Gastrocnemius medialis (tissue), 4 donors: ENCODE data around the gene TTC17. TPM values are rescaled to one million over a fixed set of nuclear protein-coding genes. Genes with fewer than 3 reads are reported as not detected.

Source experiments
- ATAC-seq, 2 donors: fragments of 150-250 bp; one replicate each; pipeline ENCODE4 v1.9.1; 2016
- DNase-seq, 2 donors: peaks; one replicate each; pipeline ENCODE4 v3.0.0-alpha.2; 2019
- H3K27ac ChIP-seq, 4 donors: fragments of 200-600 bp; sonication (generic); 1 replicate in 1 of 4; 2 replicates in 3 of 4; pipeline ENCODE4 v1.5.1; 2016 to 2018; ENCODE audit warnings: mild to moderate bottlenecking in 2 of 4, moderate library complexity in 1 of 4
- H3K27me3 ChIP-seq, 3 donors: fragments of 200-600 bp; sonication (generic) in 2 of 3; 1 replicate in 1 of 3; 2 replicates in 2 of 3; pipeline versions ENCODE4 v1.5.1 to v1.6.0; 2016 to 2019; ENCODE audit warnings: mild to moderate bottlenecking in 1 of 3, moderate library complexity in 1 of 3
- H3K36me3 ChIP-seq, 2 donors: fragments of 200-600 bp; sonication (generic) in 1 of 2; one replicate each; pipeline ENCODE4 v1.5.1; 2017 to 2018
- H3K4me1 ChIP-seq, 2 donors: fragments of 200-600 bp; sonication (generic) in 1 of 2; one replicate each; pipeline ENCODE4 v1.5.1; 2016 to 2017; ENCODE audit warnings: mild to moderate bottlenecking in 2 of 2
- H3K4me3 ChIP-seq, 4 donors: fragments of 200-600 bp; sonication (generic) in 3 of 4; 1 replicate in 1 of 4; 2 replicates in 3 of 4; pipeline ENCODE4 v1.5.1; 2016 to 2019; ENCODE audit warnings: mild to moderate bottlenecking in 2 of 4
- H3K9me3 ChIP-seq, 3 donors: fragments of 200-600 bp; sonication (generic) in 2 of 3; 1 replicate in 1 of 3; 2 replicates in 2 of 3; pipeline ENCODE4 v1.5.1; 2016 to 2019
- POLR2A ChIP-seq, 2 donors: fragments of 450-650 bp; IDR thresholded peaks; one replicate each; pipeline ENCODE4 v1.6.1; 2017; ENCODE audit warnings: antibody characterized with exemption in 2 of 2, mild to moderate bottlenecking in 2 of 2, moderate library complexity in 2 of 2
- in situ Hi-C, 4 donors: fragments of 200-750 bp; cut with MboI; loops; one replicate each; pipeline versions ENCODE4 v1.15.0 to v1.8.0; 2017; ENCODE audit warnings: low sequenced_read_pairs in 4 of 4
- intact Hi-C: fragments of 100-400 bp; cut with DNase I; formaldehyde crosslinking; loops from one replicate; pipeline ENCODE4 v1.15.1; 2023; ENCODE audit warnings: low total_unique reads
- total RNA-seq, 4 donors: library from RNA; depleted of rRNA; stranded (reverse); fragments of >200 nt; gene quantifications; one replicate each; pipeline versions ENCODE4 v1.1.0 to v1.2.3, GENCODE V29; 2016
- TF ChIP-seq, protein P1 (sequence below), 5 experiments: fragments of 450-650 bp in 3 of 5; fragments of 200-600 bp in 2 of 5; sonication (generic) in 2 of 5; IDR thresholded peaks in 4 of 5; conservative IDR thresholded peaks in 1 of 5; 1 replicate in 4 of 5; 2 replicates in 1 of 5; pipeline ENCODE4 v1.5.1; 2016 to 2019; ENCODE audit warnings: antibody characterized with exemption in 5 of 5, mild to moderate bottlenecking in 3 of 5, moderate library complexity in 3 of 5

The TTC17 gene
- total RNA-seq, 4 donors from 2014 or later, result 31.6 to 69.0 (median 37.5) TPM

DNA sequence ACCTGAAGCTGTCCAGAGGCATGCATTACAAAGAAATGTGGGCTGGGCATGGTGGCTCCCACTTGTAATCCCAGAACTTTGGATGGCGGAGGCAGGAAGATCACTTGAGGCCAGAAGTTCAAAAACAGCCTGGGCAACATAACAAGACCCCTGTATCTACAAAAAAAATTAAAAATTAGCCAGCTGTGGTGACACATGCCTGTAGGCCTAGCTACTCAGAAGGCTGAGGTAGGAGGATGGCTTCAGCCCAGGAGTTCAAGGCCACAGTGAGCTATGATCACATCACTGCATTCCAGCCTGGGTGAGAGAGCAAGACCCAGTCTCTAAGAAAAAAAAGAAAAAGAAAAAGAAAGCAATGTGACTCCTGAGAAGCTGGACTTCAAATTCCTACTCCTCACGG lies 183.3 kb downstream of the TTC17 start:
- Histone ChIP-seq H3K4me3 (no peak overlapping the region), H3K9me3 (no peaks in the 10 kb centered on the region), H3K4me1 (no peaks in the 10 kb centered on the region), H3K27me3 (peaks cover 15 to 18% (median 17%) of the 10 kb centered on the region in 3 donors), H3K27ac (no peak overlapping the region), H3K36me3 (no peaks in the 10 kb centered on the region)
- TF ChIP-seq, protein P1, sequence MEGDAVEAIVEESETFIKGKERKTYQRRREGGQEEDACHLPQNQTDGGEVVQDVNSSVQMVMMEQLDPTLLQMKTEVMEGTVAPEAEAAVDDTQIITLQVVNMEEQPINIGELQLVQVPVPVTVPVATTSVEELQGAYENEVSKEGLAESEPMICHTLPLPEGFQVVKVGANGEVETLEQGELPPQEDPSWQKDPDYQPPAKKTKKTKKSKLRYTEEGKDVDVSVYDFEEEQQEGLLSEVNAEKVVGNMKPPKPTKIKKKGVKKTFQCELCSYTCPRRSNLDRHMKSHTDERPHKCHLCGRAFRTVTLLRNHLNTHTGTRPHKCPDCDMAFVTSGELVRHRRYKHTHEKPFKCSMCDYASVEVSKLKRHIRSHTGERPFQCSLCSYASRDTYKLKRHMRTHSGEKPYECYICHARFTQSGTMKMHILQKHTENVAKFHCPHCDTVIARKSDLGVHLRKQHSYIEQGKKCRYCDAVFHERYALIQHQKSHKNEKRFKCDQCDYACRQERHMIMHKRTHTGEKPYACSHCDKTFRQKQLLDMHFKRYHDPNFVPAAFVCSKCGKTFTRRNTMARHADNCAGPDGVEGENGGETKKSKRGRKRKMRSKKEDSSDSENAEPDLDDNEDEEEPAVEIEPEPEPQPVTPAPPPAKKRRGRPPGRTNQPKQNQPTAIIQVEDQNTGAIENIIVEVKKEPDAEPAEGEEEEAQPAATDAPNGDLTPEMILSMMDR (IDR thresholded peaks at IDR 0.05 in 4 of 5, conservative IDR thresholded peaks at IDR 0.05 in 1 of 5), result no peak
- TF ChIP-seq POLR2A (IDR thresholded peaks at IDR 0.05), result no peak
- in situ Hi-C loops (no loop called here), intact Hi-C loops (no loop called here)
- no peak for ATAC-seq
- no peak for DNase-seq

DNA sequence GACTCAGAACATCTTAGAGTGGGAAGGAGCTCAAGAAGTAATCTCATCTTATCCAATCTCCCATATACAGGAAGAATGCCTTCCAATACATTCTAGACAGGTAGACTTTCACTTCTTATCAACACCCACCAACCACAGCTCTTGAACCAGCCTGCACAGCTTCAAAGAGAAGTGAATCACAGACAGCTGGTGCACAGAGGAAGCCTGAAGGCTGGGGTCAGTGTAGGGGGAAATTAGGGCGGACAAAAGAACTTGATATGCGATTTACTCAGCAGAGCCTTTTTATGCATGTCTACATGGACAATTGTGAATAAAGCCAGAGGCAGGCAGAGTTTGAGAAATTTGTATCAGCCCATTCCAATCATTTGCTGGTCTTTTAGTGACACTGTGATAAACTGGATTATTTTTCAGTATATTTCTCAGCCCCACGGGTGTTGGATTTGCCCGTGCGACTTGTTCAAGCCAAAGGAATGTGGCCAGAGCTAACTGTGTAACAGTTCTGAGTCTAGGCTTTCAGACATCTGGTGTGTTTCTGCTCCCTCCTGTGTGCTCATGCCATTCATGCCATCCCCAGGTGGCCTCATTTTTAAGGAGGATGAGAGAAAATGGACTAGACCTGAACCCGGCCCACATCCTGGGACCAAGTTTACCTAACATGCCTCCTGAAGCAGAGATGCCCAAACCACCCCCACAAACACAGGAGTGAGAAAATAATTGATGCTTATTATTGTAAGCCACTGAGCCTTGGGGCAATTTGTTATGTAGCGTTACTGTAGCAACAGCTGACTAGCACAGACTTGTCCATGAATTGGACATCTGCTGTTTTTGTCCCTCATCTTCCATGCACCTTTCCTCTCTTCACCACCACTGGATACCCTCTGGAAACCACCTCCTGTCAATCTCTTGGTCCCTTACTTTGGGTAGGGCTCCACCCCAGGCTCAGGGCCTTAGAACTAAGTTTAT lies 184.3 kb downstream of the TTC17 start:
- peaks cover 19 to 25% (median 22%) of the 10 kb centered on the region in 3 donors for H3K27me3 ChIP-seq
- no peaks in the 10 kb centered on the region for H3K9me3 ChIP-seq
- DNase-seq (no peak), ATAC-seq (no peak)
- TF ChIP-seq, protein P1 (IDR thresholded peaks at IDR 0.05 in 4 of 5, conservative IDR thresholded peaks at IDR 0.05 in 1 of 5), result no peak
- TF ChIP-seq POLR2A (IDR thresholded peaks at IDR 0.05), result no peak
- in situ Hi-C loops (no loop called here), intact Hi-C loops (no loop called here)
- H3K4me1 ChIP-seq, result peaks cover 0 to 6% of the 10 kb centered on the region in 2 donors
- H3K36me3 ChIP-seq, result no peaks in the 10 kb centered on the region
- no peak overlapping the region for H3K27ac ChIP-seq
- H3K4me3 ChIP-seq, result no peak overlapping the region

Other genes with a start within 250 kb of the TTC17 start
- gene API5, start 46.9 kb upstream of the TTC17 start, total RNA-seq, result 10 to 100 TPM; 54.0 to 68.5 (median 57.3) TPM